ENCODE results near the gene TXLNG. TPM values are rescaled to one million over a fixed set of nuclear protein-coding genes. Genes with fewer than 3 reads are reported as not detected.
"Not testable (repeated sequence)": the region's sequence is repeated elsewhere in the genome, so short reads cannot be mapped to it uniquely, and the experiment has no call there.

Gene TXLNG
- total RNA-seq, 3 donors from 2014 or later, result 8.5 to 13.2 (median 8.9) TPM

GRCh38 chrX:16745659-16746058 is 40.6 kb upstream of the TXLNG start:
- Histone ChIP-seq H3K9me3 (no peaks in the 10 kb centered on the region), H3K4me3 (no peak overlapping the region), H3K36me3 (ENCODE audit: low read depth) (no peaks in the 10 kb centered on the region), H3K4me1 (ENCODE audit: low read depth) (no peaks in the 10 kb centered on the region)
- DNase-seq, result no peak
- ATAC-seq, result no peak
- TF ChIP-seq, protein P1, sequence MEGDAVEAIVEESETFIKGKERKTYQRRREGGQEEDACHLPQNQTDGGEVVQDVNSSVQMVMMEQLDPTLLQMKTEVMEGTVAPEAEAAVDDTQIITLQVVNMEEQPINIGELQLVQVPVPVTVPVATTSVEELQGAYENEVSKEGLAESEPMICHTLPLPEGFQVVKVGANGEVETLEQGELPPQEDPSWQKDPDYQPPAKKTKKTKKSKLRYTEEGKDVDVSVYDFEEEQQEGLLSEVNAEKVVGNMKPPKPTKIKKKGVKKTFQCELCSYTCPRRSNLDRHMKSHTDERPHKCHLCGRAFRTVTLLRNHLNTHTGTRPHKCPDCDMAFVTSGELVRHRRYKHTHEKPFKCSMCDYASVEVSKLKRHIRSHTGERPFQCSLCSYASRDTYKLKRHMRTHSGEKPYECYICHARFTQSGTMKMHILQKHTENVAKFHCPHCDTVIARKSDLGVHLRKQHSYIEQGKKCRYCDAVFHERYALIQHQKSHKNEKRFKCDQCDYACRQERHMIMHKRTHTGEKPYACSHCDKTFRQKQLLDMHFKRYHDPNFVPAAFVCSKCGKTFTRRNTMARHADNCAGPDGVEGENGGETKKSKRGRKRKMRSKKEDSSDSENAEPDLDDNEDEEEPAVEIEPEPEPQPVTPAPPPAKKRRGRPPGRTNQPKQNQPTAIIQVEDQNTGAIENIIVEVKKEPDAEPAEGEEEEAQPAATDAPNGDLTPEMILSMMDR (IDR thresholded peaks at IDR 0.05), result no peak
- intact Hi-C loops (cut with DNase I, micrococcal nuclease), result no loop called here

DNA sequence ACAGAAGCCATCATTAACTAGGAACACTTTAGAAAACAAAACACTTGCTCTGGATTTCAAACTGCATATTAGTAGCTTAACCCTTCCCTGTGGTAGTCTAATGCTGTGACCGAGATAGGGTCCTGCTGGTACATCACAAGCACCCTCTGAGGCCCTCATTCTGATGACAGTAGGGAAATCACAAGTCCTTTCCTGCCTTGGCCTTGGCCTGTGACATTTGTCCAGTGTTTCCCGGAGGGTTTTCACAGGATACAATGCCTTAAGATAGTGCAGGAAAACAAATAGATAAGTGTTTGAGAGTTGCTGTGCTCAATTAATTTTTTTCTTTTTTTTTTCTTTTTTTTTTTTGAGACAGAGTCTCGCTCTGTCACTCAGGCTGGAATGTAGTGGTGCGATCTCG is 37.8 kb upstream of the TXLNG start:
- DNase-seq (no peak), ATAC-seq (no peak)
- intact Hi-C loops (cut with DNase I, micrococcal nuclease), result no loop called here
- Histone ChIP-seq H3K4me1 (ENCODE audit: low read depth) (no peaks in the 10 kb centered on the region), H3K4me3 (no peak overlapping the region), H3K9me3 (no peaks in the 10 kb centered on the region), H3K36me3 (ENCODE audit: low read depth) (no peaks in the 10 kb centered on the region)
- TF ChIP-seq, protein P1 (IDR thresholded peaks at IDR 0.05), result no peak

- no peak overlapping the region for H3K4me3 ChIP-seq
- no peak for ATAC-seq
- no peak for DNase-seq
- H3K9me3 ChIP-seq, result no peaks in the 10 kb centered on the region
- TF ChIP-seq, protein P1 (IDR thresholded peaks at IDR 0.05), result no peak
- intact Hi-C loops (cut with DNase I, micrococcal nuclease), result no loop called here
- H3K4me1 ChIP-seq (ENCODE audit: low read depth), result no peaks in the 10 kb centered on the region
- no peaks in the 10 kb centered on the region for H3K36me3 ChIP-seq (ENCODE audit: low read depth)
Observed at GRCh38 chrX:16750136-16750535, 36.1 kb upstream of the TXLNG start.

GRCh38 chrX:16754019-16754418 is 32.2 kb upstream of the TXLNG start:
- TF ChIP-seq, protein P1 (IDR thresholded peaks at IDR 0.05), result no peak
- intact Hi-C loops (cut with DNase I, micrococcal nuclease), result no loop called here
- no peak for DNase-seq
- no peaks in the 10 kb centered on the region for H3K9me3 ChIP-seq
- ATAC-seq, result no peak
- H3K4me3 ChIP-seq, result no peak overlapping the region
- H3K36me3 ChIP-seq (ENCODE audit: low read depth), result no peaks in the 10 kb centered on the region
- no peaks in the 10 kb centered on the region for H3K4me1 ChIP-seq (ENCODE audit: low read depth)

GRCh38 chrX:16756724-16757123 is 29.5 kb upstream of the TXLNG start:
- no peaks in the 10 kb centered on the region for H3K9me3 ChIP-seq

DNA sequence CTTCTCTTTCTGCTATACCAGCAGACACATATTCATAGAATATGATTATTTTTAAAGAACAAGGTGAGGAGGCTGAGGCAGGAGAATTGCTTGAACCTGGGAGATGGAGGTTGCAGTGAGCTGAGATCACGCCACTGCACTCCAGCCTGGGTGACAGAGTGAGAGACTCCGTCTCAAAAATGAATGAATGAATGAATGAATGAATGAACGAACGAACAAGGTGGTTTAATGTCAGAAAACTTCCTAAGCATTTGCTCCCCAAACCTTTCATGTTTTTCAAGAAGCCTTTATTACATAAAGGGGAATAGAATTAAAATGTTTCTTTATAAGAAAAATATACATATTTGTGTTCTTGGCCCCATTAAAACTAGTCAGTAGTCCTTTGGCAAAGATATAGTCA is 24.8 kb upstream of the TXLNG start:
- intact Hi-C loops (cut with DNase I, micrococcal nuclease); H3K9me3 ChIP-seq; H3K4me1 ChIP-seq (ENCODE audit: low read depth); ATAC-seq; H3K4me3 ChIP-seq; H3K36me3 ChIP-seq (ENCODE audit: low read depth); DNase-seq: not testable (repeated sequence)

More at GRCh38 chrX:16756724-16757123, 29.5 kb upstream of the TXLNG start:
- H3K36me3 ChIP-seq (ENCODE audit: low read depth), result no peaks in the 10 kb centered on the region
- ATAC-seq, result no peak
- no peak overlapping the region for H3K4me3 ChIP-seq
- intact Hi-C loops (cut with DNase I, micrococcal nuclease), result no loop called here
- no peaks in the 10 kb centered on the region for H3K4me1 ChIP-seq (ENCODE audit: low read depth)
- DNase-seq, result no peak
- TF ChIP-seq, protein P1 (IDR thresholded peaks at IDR 0.05), result no peak

All from mucosa of descending colon (tissue), 3 donors.